ENCODE measurements around the gene DHRS7B. TPM values are rescaled to one million over a fixed set of nuclear protein-coding genes. Genes with fewer than 3 reads are reported as not detected.

Gene DHRS7B
- polyA plus RNA-seq, 1 donor (not counting 4 experiments of a cell fraction or from before 2014, with no cell fraction given) = 33.8 TPM

GRCh38 chr17:21174713-21175112, 47.9 kb downstream of the DHRS7B start:
- DNase-seq (ENCODE audit: low read depth, low spot score) (no peak), FAIRE-seq (no peak)
- Histone ChIP-seq H3K4me1 (ENCODE audit: control insufficient read depth, extremely low read depth, insufficient read depth, low read length) (no peaks in the 10 kb centered on the region), H3K9me3 (ENCODE audit: control insufficient read depth, low read depth, low read length) (no peaks in the 10 kb centered on the region), H3K9ac (ENCODE audit: control insufficient read depth, extremely low read depth, insufficient read depth, low read length) (no peak overlapping the region), H2AFZ (ENCODE audit: control insufficient read depth, low read length) (no peak overlapping the region), H3K27me3 (ENCODE audit: control insufficient read depth, extremely low read depth, insufficient read depth, low read length) (no peaks in the 10 kb centered on the region), H3K79me2 (ENCODE audit: control insufficient read depth, insufficient read depth, low read length) (no peaks in the 10 kb centered on the region), H4K20me1 (ENCODE audit: control insufficient read depth, extremely low read depth, insufficient read depth, low read length) (no peaks in the 10 kb centered on the region), H3K9me1 (ENCODE audit: control insufficient read depth, extremely low read depth, insufficient read depth, low read length) (no peaks in the 10 kb centered on the region), H3K36me3 (ENCODE audit: control insufficient read depth in 2 of 2, extremely low read depth in 1 of 2, insufficient read depth in 2 of 2, low read length in 2 of 2) (peaks cover 9 to 21% of the 10 kb centered on the region in 2 experiments), H3K4me2 (ENCODE audit: control insufficient read depth, extremely low read depth, insufficient read depth, low read depth, low read length) (no peak overlapping the region), H3K4me3 (ENCODE audit: control insufficient read depth in 2 of 3, extremely low read depth in 1 of 3, insufficient read depth in 2 of 3, low read depth in 1 of 3, low read length in 3 of 3) (no peak overlapping the region), H3K27ac (ENCODE audit: control insufficient read depth, insufficient read depth, low read length) (no peak overlapping the region)
- dilution Hi-C loops (cut with MboI; ENCODE audit: extremely low pct_ligation_motif_present, low sequenced_read_pairs) = no loop called here
- TF ChIP-seq, protein P1, sequence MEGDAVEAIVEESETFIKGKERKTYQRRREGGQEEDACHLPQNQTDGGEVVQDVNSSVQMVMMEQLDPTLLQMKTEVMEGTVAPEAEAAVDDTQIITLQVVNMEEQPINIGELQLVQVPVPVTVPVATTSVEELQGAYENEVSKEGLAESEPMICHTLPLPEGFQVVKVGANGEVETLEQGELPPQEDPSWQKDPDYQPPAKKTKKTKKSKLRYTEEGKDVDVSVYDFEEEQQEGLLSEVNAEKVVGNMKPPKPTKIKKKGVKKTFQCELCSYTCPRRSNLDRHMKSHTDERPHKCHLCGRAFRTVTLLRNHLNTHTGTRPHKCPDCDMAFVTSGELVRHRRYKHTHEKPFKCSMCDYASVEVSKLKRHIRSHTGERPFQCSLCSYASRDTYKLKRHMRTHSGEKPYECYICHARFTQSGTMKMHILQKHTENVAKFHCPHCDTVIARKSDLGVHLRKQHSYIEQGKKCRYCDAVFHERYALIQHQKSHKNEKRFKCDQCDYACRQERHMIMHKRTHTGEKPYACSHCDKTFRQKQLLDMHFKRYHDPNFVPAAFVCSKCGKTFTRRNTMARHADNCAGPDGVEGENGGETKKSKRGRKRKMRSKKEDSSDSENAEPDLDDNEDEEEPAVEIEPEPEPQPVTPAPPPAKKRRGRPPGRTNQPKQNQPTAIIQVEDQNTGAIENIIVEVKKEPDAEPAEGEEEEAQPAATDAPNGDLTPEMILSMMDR (optimal IDR thresholded peaks at IDR 0.05 in 1 of 3, IDR thresholded peaks at IDR 0.05 in 1 of 3, conservative IDR thresholded peaks at IDR 0.05 in 1 of 3; ENCODE audit: extremely low read depth in 1 of 3, insufficient read depth in 2 of 3, low read length in 3 of 3) = no peak
- no peak for TF ChIP-seq EZH2 (IDR thresholded peaks at IDR 0.05; ENCODE audit: low read length)

DNA sequence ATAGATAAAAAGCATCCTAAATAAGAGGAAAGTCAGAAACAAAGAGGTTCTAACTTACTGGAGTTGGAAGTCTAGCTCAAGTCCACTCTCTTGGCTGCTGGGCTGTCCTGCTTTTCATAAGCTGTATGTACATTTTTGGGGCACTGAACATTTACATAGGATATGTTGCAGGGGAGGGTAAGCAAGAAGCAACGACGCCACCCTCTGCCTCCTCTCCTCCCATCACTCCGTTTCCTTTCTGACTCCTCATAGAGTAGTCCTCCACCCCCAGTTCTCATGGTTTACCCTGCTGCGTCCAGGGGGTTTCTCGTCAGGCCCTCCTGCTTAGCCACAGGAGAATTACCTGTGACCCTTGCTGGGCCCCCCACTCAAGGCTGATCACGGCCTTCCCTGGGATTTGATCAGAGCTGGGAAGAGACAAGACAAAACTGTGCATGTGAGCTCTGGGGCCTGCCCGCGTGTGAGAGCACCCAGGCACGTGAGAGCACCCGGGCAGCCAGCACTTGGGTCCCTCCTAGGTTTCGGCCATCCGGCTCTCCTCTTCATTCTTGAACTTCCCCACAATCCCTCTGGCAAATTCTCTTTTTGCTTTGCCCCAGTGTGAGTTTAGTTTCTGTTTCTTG, 50.1 kb downstream of the DHRS7B start:
- Histone ChIP-seq H3K4me2 (ENCODE audit: control insufficient read depth, extremely low read depth, insufficient read depth, low read depth, low read length) (no peak overlapping the region), H3K36me3 (ENCODE audit: control insufficient read depth in 2 of 2, extremely low read depth in 1 of 2, insufficient read depth in 2 of 2, low read length in 2 of 2) (peaks cover 9 to 21% of the 10 kb centered on the region in 2 experiments), H3K4me1 (ENCODE audit: control insufficient read depth, extremely low read depth, insufficient read depth, low read length) (no peaks in the 10 kb centered on the region), H4K20me1 (ENCODE audit: control insufficient read depth, extremely low read depth, insufficient read depth, low read length) (no peaks in the 10 kb centered on the region), H3K27ac (ENCODE audit: control insufficient read depth, insufficient read depth, low read length) (no peak overlapping the region), H3K9ac (ENCODE audit: control insufficient read depth, extremely low read depth, insufficient read depth, low read length) (no peak overlapping the region), H3K27me3 (ENCODE audit: control insufficient read depth, extremely low read depth, insufficient read depth, low read length) (no peaks in the 10 kb centered on the region), H3K9me1 (ENCODE audit: control insufficient read depth, extremely low read depth, insufficient read depth, low read length) (no peaks in the 10 kb centered on the region), H2AFZ (ENCODE audit: control insufficient read depth, low read length) (no peak overlapping the region), H3K9me3 (ENCODE audit: control insufficient read depth, low read depth, low read length) (no peaks in the 10 kb centered on the region), H3K4me3 (ENCODE audit: control insufficient read depth in 2 of 3, extremely low read depth in 1 of 3, insufficient read depth in 2 of 3, low read depth in 1 of 3, low read length in 3 of 3) (no peak overlapping the region), H3K79me2 (ENCODE audit: control insufficient read depth, insufficient read depth, low read length) (no peaks in the 10 kb centered on the region)
- TF ChIP-seq, protein P1 (optimal IDR thresholded peaks at IDR 0.05 in 1 of 3, IDR thresholded peaks at IDR 0.05 in 1 of 3, conservative IDR thresholded peaks at IDR 0.05 in 1 of 3; ENCODE audit: extremely low read depth in 1 of 3, insufficient read depth in 2 of 3, low read length in 3 of 3) = no peak
- DNase-seq (ENCODE audit: low read depth, low spot score) (no peak), FAIRE-seq (no peak)
- dilution Hi-C loops (cut with MboI; ENCODE audit: extremely low pct_ligation_motif_present, low sequenced_read_pairs) = no loop called here
